ENCODE results near the gene SNX5.

SNX5 gene

DNA sequence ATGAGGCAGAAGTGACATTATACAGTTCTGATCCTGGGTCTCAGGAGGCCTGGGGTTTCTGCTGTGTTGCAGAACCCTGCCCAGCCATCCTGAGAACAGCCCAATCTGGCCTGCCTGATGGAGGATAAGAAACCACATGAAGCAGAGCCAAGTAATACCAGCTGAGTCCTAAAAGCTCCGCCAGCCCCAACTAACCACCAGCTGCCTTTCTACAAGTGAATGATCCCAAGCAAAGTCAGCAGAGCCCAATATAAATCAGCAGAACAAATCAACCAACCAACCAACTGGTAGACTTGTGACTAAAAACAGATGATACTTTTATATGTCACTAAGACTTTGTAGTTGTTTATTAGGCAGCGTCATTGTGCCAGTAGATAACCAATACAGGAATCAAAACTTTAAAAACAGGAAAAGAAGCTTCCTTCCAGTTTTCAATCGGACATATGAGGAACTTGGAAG lies 52.1 kb downstream of the SNX5 start:
- DNase-seq (ENCODE audit: low spot score in 2 of 2): no peak
- Mint-ChIP-seq H3K27me3 (peaks cover 13% of the 10 kb centered on the region), H3K9me3 (no peaks in the 10 kb centered on the region), H3K4me1 (no peaks in the 10 kb centered on the region), H3K27ac (no peak overlapping the region), H3K4me3 (no peak overlapping the region), H3K36me3 (peaks cover 2% of the 10 kb centered on the region)
- no peak for ATAC-seq (ENCODE audit: low read depth)

DNA sequence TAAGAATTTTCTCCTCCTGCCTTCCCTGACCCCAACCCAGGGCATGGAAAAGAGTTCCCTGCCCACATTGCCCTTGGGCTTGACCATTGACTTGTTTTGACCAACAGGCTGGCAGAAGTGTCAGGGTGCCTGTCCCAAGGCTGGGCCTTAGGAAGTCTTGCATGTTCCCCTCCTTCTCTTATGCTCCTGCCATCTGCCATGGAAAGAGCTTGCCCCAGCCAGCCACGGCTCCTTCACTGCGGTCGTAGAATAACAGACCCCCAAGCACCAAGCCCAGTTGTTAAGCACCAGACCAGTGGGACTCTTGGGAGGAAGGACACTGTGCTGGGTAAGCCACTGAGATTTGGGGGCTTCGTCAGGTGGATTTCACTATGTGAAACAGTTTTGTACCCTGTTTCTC lies 53.6 kb downstream of the SNX5 start:
- no peak for ATAC-seq (ENCODE audit: low read depth)

GRCh38 chr20:17912916-17913315 lies 55.7 kb downstream of the SNX5 start:
- no peak for DNase-seq (ENCODE audit: low spot score in 2 of 2)
- Mint-ChIP-seq H3K27ac (no peak overlapping the region), H3K27me3 (peaks cover 23% of the 10 kb centered on the region), H3K9me3 (no peaks in the 10 kb centered on the region), H3K36me3 (peaks cover 2% of the 10 kb centered on the region), H3K4me3 (no peak overlapping the region), H3K4me1 (no peaks in the 10 kb centered on the region)
- ATAC-seq (ENCODE audit: low read depth): no peak

More for the DNA sequence above, 53.6 kb downstream of the SNX5 start:
- Mint-ChIP-seq H3K4me3 (no peak overlapping the region), H3K9me3 (no peaks in the 10 kb centered on the region), H3K36me3 (peaks cover 2% of the 10 kb centered on the region), H3K27ac (no peak overlapping the region), H3K27me3 (peaks cover 18% of the 10 kb centered on the region), H3K4me1 (no peaks in the 10 kb centered on the region)
- DNase-seq (ENCODE audit: low spot score in 2 of 2): no peak

GRCh38 chr20:17911927-17912326 lies 56.7 kb downstream of the SNX5 start:
- Mint-ChIP-seq H3K4me1 (no peaks in the 10 kb centered on the region), H3K4me3 (no peak overlapping the region), H3K27ac (no peak overlapping the region), H3K27me3 (peaks cover 23% of the 10 kb centered on the region), H3K9me3 (no peaks in the 10 kb centered on the region), H3K36me3 (peaks cover 2% of the 10 kb centered on the region)
- ATAC-seq (ENCODE audit: low read depth): no peak
- DNase-seq (ENCODE audit: low spot score in 2 of 2): no peak

DNA sequence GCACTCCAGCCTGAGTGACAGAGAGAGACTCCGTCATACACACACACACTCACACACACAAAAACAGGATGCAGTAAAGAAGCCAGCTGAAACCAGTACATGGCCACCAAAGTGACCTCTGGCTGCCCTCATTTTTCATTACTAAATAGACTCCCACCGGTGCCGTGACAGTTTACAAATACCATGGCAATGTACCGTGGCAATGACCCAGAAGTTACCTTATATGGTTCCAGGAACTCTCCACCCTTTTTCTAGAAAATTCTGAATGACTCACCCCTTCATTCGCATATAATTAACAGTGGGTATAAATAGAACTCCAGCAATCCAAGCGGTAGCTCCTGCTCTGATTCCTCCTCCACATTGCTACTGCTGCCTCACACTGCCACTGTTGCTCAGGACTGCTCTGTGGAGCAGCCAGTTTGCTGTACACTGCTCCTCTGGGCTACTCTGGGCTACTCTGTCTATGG lies 57.7 kb downstream of the SNX5 start:
- ATAC-seq (ENCODE audit: low read depth): no peak
- DNase-seq (ENCODE audit: low spot score in 2 of 2): no peak
- peaks cover 2% of the 10 kb centered on the region for H3K36me3 Mint-ChIP-seq
- H3K4me3 Mint-ChIP-seq: no peak overlapping the region
- H3K9me3 Mint-ChIP-seq: no peaks in the 10 kb centered on the region
- peaks cover 24% of the 10 kb centered on the region for H3K27me3 Mint-ChIP-seq
- no peaks in the 10 kb centered on the region for H3K4me1 Mint-ChIP-seq
- H3K27ac Mint-ChIP-seq: no peak overlapping the region

DNA sequence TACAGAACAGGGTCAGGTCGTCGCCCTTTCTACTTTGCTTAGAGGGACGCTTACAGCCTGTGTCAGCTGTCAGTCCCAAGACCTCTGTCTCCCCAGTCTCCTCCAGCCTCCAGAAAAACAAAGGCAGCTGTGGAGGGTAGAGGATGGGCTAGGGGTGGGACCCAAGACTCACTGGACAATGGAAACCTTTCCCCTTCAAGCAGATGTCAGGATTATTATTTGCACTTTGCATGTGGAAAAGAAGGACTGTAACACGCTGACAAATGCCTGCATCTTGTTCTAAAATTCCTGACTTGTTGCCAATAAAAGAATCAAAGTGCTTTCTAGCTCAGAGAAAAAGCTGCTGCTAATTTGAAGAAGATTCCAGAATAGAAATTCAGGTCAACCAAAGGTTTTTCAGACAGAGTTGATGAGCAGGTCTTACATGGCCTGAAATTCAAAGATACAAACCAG lies 58.7 kb downstream of the SNX5 start:
- Mint-ChIP-seq H3K27ac (no peak overlapping the region), H3K4me3 (no peak overlapping the region), H3K4me1 (no peaks in the 10 kb centered on the region), H3K36me3 (peaks cover 2% of the 10 kb centered on the region), H3K27me3 (peaks cover 27% of the 10 kb centered on the region), H3K9me3 (no peaks in the 10 kb centered on the region)
- no peak for ATAC-seq (ENCODE audit: low read depth)
- no peak for DNase-seq (ENCODE audit: low spot score in 2 of 2)

GRCh38 chr20:17905544-17905943 lies 63.0 kb downstream of the SNX5 start:
- Mint-ChIP-seq H3K4me1 (peaks cover 21% of the 10 kb centered on the region), H3K9me3 (peaks cover 6% of the 10 kb centered on the region), H3K4me3 (no peak overlapping the region), H3K27ac (no peak overlapping the region), H3K36me3 (peaks cover 4% of the 10 kb centered on the region), H3K27me3 (peaks cover 22% of the 10 kb centered on the region)
- DNase-seq (ENCODE audit: low spot score in 2 of 2) (no peak), ATAC-seq (ENCODE audit: low read depth) (no peak)

- peak; percentile 53 for ATAC-seq (ENCODE audit: low read depth)
- no peak overlapping the region for H3K4me3 Mint-ChIP-seq
- no peak overlapping the region for H3K27ac Mint-ChIP-seq
Observed at GRCh38 chr20:17904027-17904426, 64.6 kb downstream of the SNX5 start.

GRCh38 chr20:17902531-17903083 lies 66.0 kb downstream of the SNX5 start:
- peaks cover 19% of the 10 kb centered on the region for H3K27me3 Mint-ChIP-seq
- H3K27ac Mint-ChIP-seq: no peak overlapping the region
- peak overlapping the region; percentile 36 for H3K4me3 Mint-ChIP-seq
- H3K9me3 Mint-ChIP-seq: peaks cover 6% of the 10 kb centered on the region
- peaks cover 4% of the 10 kb centered on the region for H3K36me3 Mint-ChIP-seq
- DNase-seq (ENCODE audit: low spot score in 2 of 2) (no peak), ATAC-seq (ENCODE audit: low read depth) (no peak)
- peaks cover 27% of the 10 kb centered on the region for H3K4me1 Mint-ChIP-seq

More at GRCh38 chr20:17904027-17904426, 64.6 kb downstream of the SNX5 start:
- H3K4me1 Mint-ChIP-seq: peaks cover 25% of the 10 kb centered on the region
- DNase-seq (ENCODE audit: low spot score in 2 of 2): no peak
- H3K27me3 Mint-ChIP-seq: peaks cover 19% of the 10 kb centered on the region
- H3K36me3 Mint-ChIP-seq: peaks cover 4% of the 10 kb centered on the region
- peaks cover 6% of the 10 kb centered on the region for H3K9me3 Mint-ChIP-seq

- H3K27me3 Mint-ChIP-seq: peaks cover 19% of the 10 kb centered on the region
- H3K4me3 Mint-ChIP-seq: no peak overlapping the region
- H3K9me3 Mint-ChIP-seq: peaks cover 6% of the 10 kb centered on the region
- H3K27ac Mint-ChIP-seq: no peak overlapping the region
- H3K4me1 Mint-ChIP-seq: peaks cover 27% of the 10 kb centered on the region
- ATAC-seq (ENCODE audit: low read depth) (no peak), DNase-seq (ENCODE audit: low spot score in 2 of 2) (no peak)
- peaks cover 4% of the 10 kb centered on the region for H3K36me3 Mint-ChIP-seq
Observed at GRCh38 chr20:17901971-17902370, 66.6 kb downstream of the SNX5 start.

DNA sequence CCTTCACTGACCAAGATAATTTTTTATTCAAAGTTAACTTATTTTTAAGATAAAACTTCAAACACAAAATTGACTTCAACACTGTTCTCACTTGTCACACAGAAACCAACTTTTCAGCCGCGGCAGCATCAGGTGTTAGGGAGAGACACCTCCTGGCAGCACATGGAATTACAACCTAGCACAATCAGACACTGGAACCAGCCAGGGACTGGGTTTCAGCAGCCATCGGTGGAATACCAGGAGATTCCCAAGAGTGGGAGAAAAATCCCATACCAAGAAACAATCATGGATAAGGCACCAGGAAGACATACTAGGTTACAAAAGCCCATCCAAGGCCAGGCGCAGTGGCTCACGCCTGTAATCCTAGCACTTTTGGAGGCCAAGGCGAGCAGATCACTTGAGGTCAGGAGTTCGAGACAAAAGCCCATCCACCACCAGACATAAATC lies 70.0 kb downstream of the SNX5 start:
- peaks cover 3% of the 10 kb centered on the region for H3K9me3 Mint-ChIP-seq
- peaks cover 31% of the 10 kb centered on the region for H3K4me1 Mint-ChIP-seq
- H3K27me3 Mint-ChIP-seq: peaks cover 17% of the 10 kb centered on the region
- no peak overlapping the region for H3K27ac Mint-ChIP-seq
- ATAC-seq (ENCODE audit: low read depth) (peak; percentile 55), DNase-seq (ENCODE audit: low spot score in 2 of 2) (peak; percentile 64 to 68)
- peaks cover 4% of the 10 kb centered on the region for H3K36me3 Mint-ChIP-seq
- no peak overlapping the region for H3K4me3 Mint-ChIP-seq

DNA sequence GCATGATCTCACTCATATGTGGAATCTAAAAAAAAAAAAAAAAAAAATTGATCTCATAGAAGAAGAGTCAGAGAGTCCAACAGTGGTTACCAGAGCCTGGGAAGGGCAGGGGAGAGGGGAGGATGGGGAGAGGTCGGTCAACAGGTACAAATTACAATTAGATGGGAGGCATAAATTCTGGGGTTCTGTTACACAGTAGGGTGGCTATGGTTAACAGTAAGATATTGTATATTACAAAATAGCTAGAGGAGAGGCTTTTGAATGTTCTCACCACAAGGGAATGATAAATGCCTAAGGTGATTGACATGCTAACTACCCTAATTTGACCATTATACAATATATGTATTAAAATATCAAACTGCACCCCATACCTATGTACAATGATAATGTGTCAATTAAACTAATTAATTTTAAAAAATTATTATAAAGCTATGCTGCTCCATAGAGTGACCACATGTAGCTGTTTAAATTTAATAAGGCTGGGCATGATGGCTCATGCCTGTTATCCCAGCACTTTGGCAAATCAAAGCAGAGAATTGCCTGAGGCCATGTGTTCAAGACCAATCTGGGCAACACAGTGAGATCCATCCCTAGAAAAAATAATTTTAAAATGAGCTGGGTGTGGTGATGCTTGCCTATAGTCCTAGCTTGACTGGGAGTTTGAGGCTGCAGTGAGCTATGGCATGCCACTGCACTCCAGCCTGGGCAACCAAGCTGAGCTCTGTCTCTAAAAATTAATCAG lies 70.9 kb downstream of the SNX5 start:
- Mint-ChIP-seq H3K4me1 (peaks cover 28% of the 10 kb centered on the region), H3K27me3 (peaks cover 12% of the 10 kb centered on the region), H3K27ac (no peak overlapping the region), H3K4me3 (no peak overlapping the region), H3K9me3 (no peaks in the 10 kb centered on the region), H3K36me3 (no peaks in the 10 kb centered on the region)
- DNase-seq (ENCODE audit: low spot score in 2 of 2) (no peak), ATAC-seq (ENCODE audit: low read depth) (no peak)

DNA sequence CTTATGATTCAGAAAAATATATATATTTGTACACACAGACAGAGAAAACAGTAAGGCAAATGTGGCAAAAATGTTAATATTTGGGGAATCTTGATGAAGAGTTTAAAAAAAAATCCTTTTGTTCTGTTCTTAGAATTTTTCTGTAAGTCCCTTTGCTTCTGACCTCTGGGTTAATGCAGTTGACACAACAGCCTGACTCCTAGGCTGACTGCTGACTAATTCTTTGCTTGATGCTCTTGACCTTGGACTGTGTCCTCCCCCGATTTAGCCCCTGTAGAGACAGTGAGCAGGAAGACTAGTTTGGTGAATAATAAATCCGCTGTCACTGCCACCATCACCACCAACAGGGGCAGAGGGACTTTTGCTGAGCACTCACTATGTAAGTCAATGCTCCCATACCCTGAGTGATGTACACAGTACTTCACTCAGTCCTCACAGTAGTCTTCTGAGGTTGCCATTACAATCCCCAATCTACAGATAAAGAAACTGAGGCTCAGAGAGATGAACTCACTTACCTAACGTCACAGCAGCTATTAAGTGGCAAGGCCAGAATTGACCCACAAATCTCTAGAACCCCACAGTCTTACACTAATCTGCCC lies 71.7 kb downstream of the SNX5 start:
- Mint-ChIP-seq H3K27ac (no peak overlapping the region), H3K36me3 (no peaks in the 10 kb centered on the region), H3K4me3 (no peak overlapping the region), H3K9me3 (no peaks in the 10 kb centered on the region), H3K27me3 (peaks cover 11% of the 10 kb centered on the region), H3K4me1 (peaks cover 25% of the 10 kb centered on the region)
- ATAC-seq (ENCODE audit: low read depth): no peak
- DNase-seq (ENCODE audit: low spot score in 2 of 2): no peak

DNA sequence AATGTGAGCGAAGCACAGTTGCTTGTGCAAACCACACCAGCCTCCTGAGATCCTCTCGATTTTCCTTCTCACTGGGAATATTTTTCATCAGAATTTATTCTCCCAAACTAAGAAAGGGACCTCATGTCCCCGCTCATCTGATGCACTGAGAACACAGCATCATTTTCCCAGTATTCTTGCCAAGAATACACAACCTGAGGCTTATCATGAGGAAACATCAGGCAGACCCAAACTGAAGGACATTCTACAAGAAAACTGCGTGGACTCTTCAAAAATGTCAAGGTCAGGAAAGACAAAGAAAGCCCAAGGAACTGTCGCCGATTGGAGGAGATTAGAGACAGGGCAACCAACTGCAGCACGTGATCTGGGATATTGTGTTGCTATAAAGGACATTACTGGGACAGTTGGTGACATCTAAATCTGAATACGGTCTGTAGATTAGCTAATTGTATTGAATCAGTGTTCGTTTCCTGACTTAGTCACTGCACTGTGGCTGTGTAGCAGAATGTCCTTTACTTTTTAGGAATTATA lies 72.3 kb downstream of the SNX5 start:
- Mint-ChIP-seq H3K4me3 (peak overlapping the region; percentile 81), H3K27me3 (peaks cover 9% of the 10 kb centered on the region), H3K27ac (peak overlapping the region; percentile 79), H3K9me3 (peaks cover 2% of the 10 kb centered on the region), H3K4me1 (peaks cover 23% of the 10 kb centered on the region), H3K36me3 (no peaks in the 10 kb centered on the region)
- ATAC-seq (ENCODE audit: low read depth): no peak
- DNase-seq (ENCODE audit: low spot score in 2 of 2): no peak

Data from memory B cell (primary cell).